ENCODE measurements around the gene TNFRSF25.

The TNFRSF25 gene

GRCh38 chr1:6464915-6465314 is 1.1 kb downstream of the TNFRSF25 start:
- TF ChIP-seq CTCF (IDR thresholded peaks at IDR 0.05; ENCODE audit: extremely low read depth, insufficient read depth, missing control alignments), result no peak
- no peak for DNase-seq (ENCODE audit: low spot score)
- in situ Hi-C loops (cut with MboI; ENCODE audit: low pct_unique_long_range_greater_than_20kb, low sequenced_read_pairs, unreplicated experiment), result no loop called here

- DNase-seq (ENCODE audit: low spot score), result no peak
- in situ Hi-C loops (cut with MboI; ENCODE audit: low pct_unique_long_range_greater_than_20kb, low sequenced_read_pairs, unreplicated experiment), result no loop called here
- no peak for TF ChIP-seq CTCF (IDR thresholded peaks at IDR 0.05; ENCODE audit: extremely low read depth, insufficient read depth, missing control alignments)
Measured at GRCh38 chr1:6464514-6464836, 1.5 kb downstream of the TNFRSF25 start.

- no peak for DNase-seq (ENCODE audit: low spot score)
- in situ Hi-C loops (cut with MboI; ENCODE audit: low pct_unique_long_range_greater_than_20kb, low sequenced_read_pairs, unreplicated experiment), result no loop called here
- no peak for TF ChIP-seq CTCF (IDR thresholded peaks at IDR 0.05; ENCODE audit: extremely low read depth, insufficient read depth, missing control alignments)
Measured at GRCh38 chr1:6463120-6463412, 2.9 kb downstream of the TNFRSF25 start.

GRCh38 chr1:6462412-6463119 is 3.4 kb downstream of the TNFRSF25 start:
- no peak for TF ChIP-seq CTCF (IDR thresholded peaks at IDR 0.05; ENCODE audit: extremely low read depth, insufficient read depth, missing control alignments)
- DNase-seq (ENCODE audit: low spot score), result no peak
- in situ Hi-C loops (cut with MboI; ENCODE audit: low pct_unique_long_range_greater_than_20kb, low sequenced_read_pairs, unreplicated experiment), result no loop called here

- TF ChIP-seq CTCF (IDR thresholded peaks at IDR 0.05; ENCODE audit: extremely low read depth, insufficient read depth, missing control alignments), result no peak
- no peak for DNase-seq (ENCODE audit: low spot score)
- in situ Hi-C loops (cut with MboI; ENCODE audit: low pct_unique_long_range_greater_than_20kb, low sequenced_read_pairs, unreplicated experiment), result no loop called here
Measured at GRCh38 chr1:6461538-6462411, 4.2 kb downstream of the TNFRSF25 start.

GRCh38 chr1:6461051-6461530 is 4.9 kb downstream of the TNFRSF25 start:
- TF ChIP-seq CTCF (IDR thresholded peaks at IDR 0.05; ENCODE audit: extremely low read depth, insufficient read depth, missing control alignments), result no peak
- DNase-seq (ENCODE audit: low spot score), result no peak
- in situ Hi-C loops (cut with MboI; ENCODE audit: low pct_unique_long_range_greater_than_20kb, low sequenced_read_pairs, unreplicated experiment), result no loop called here
